ENCODE measurements around the gene MAML2. TPM values are rescaled to one million over a fixed set of nuclear protein-coding genes. Genes with fewer than 3 reads are reported as not detected.
A peak's percentile ranks its signal among the peaks of the same experiment; 100 is the strongest.

MAML2 gene
- total and polyA plus RNA-seq, 2 experiments from 2014 or later, result 4.7 to 15.3 TPM

DNA sequence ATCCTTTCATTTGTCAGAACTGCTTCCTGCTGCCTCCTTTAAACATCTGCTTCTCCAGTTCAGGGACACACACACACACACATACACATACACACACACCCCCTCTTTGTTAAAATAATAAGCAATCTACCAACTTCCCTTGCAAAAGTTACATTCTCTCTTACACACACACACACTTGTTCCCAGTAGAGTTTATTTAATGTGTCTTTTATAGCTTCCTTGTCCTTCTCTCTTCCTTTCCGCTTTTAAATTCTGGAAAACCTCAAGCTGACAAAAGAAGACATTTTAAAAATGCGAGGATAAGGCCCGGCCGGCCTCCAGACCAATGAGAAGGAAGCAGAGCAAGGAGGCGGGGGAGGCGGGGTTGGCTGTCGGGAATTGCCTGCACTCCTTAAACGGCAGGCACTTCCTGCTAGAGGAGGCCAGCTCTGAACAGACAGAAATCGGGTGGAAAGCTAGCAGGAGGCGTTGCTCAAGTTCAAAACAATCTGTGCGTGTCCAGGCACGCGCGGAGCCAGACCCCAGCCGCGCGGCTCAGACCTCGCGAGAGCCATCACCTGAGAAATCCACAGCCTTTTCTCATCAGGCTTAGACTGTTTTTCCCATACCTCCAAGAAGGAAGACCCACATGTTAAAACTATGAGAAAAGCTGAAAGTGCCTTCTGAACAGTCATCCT lies 99.9 kb downstream of the MAML2 start:
- Histone ChIP-seq H3K79me2 (peaks cover 55% of the 10 kb centered on the region), H2AFZ (peak overlapping the region; percentile 50)
- under 1% methylated on average over 19 of the region's 19 CpGs for WGBS (ENCODE audit: low lambda C conversion rate, missing lambda C conversion rate)

DNA sequence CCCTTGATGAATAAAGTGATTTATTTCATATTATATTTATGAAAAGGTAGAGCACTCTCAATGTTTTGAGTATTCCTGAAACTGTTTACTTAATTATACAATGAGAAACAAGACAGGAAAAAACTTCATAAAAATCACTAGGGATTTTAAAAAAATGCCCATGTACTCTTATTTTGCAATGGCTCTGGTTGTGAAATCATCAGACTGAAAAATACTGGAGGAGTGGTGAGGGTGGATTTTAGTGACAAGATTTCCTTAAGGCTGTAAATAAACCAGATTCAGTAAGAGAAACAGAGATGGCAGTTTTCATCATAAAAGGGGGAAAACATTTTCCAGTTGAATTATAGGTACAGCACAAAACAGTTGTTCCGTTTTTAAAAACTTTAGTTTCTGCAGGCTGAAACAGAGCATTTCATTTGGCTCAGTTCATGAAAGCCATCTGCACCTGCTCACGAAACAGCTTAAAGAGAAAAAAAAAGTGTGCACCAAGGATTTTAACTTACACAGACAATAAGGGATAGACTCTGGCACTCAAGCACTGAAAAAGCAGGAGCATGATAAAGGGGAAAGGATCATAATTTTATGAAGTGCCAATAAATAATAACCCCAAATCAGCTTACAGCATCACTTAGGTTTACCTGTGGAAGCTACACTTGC lies 100.7 kb downstream of the MAML2 start:
- H3K27ac ChIP-seq, result peak overlapping the region; percentile 91
- H2AFZ ChIP-seq, result no peak overlapping the region
- 34% methylated on average over 2 of the region's 2 CpGs for WGBS (ENCODE audit: low lambda C conversion rate, missing lambda C conversion rate)
- H3K27me3 ChIP-seq, result no peaks in the 10 kb centered on the region
- H3K4me3 ChIP-seq, result no peak overlapping the region
- peaks cover 50% of the 10 kb centered on the region for H3K79me2 ChIP-seq
- H3K9me3 ChIP-seq (ENCODE audit: low read depth), result no peaks in the 10 kb centered on the region
- no peaks in the 10 kb centered on the region for H3K9me2 ChIP-seq (replicated peaks; ENCODE audit: insufficient read depth)
- peaks cover 44% of the 10 kb centered on the region for H3K4me1 ChIP-seq (ENCODE audit: insufficient read depth)
- peak overlapping the region; percentile 68 for H3K4me2 ChIP-seq
- TF ChIP-seq EZH2phosphoT487 (IDR thresholded peaks at IDR 0.05; ENCODE audit: low read depth, severe bottlenecking, unreplicated experiment), result no peak
- TF ChIP-seq, protein P1, sequence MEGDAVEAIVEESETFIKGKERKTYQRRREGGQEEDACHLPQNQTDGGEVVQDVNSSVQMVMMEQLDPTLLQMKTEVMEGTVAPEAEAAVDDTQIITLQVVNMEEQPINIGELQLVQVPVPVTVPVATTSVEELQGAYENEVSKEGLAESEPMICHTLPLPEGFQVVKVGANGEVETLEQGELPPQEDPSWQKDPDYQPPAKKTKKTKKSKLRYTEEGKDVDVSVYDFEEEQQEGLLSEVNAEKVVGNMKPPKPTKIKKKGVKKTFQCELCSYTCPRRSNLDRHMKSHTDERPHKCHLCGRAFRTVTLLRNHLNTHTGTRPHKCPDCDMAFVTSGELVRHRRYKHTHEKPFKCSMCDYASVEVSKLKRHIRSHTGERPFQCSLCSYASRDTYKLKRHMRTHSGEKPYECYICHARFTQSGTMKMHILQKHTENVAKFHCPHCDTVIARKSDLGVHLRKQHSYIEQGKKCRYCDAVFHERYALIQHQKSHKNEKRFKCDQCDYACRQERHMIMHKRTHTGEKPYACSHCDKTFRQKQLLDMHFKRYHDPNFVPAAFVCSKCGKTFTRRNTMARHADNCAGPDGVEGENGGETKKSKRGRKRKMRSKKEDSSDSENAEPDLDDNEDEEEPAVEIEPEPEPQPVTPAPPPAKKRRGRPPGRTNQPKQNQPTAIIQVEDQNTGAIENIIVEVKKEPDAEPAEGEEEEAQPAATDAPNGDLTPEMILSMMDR (IDR thresholded peaks at IDR 0.05; ENCODE audit: poor library complexity), result no peak
- DNase-seq (ENCODE audit: low spot score), result no peak
- H3K36me3 ChIP-seq (replicated peaks; ENCODE audit: insufficient read depth, low read depth), result no peaks in the 10 kb centered on the region
- no peaks in the 10 kb centered on the region for H4K20me1 ChIP-seq (ENCODE audit: insufficient read depth, poor library complexity, severe bottlenecking)

More for the DNA sequence above, 99.9 kb downstream of the MAML2 start:
- Histone ChIP-seq H3K9me2 (replicated peaks; ENCODE audit: insufficient read depth) (no peaks in the 10 kb centered on the region), H3K27me3 (no peaks in the 10 kb centered on the region), H3K36me3 (replicated peaks; ENCODE audit: insufficient read depth, low read depth) (no peaks in the 10 kb centered on the region), H3K9me3 (ENCODE audit: low read depth) (no peaks in the 10 kb centered on the region), H3K27ac (peak overlapping the region; percentile 91), H4K20me1 (ENCODE audit: insufficient read depth, poor library complexity, severe bottlenecking) (no peaks in the 10 kb centered on the region), H3K4me2 (peak overlapping the region; percentile 71), H3K4me3 (peak overlapping the region; percentile 4), H3K4me1 (ENCODE audit: insufficient read depth) (peaks cover 36% of the 10 kb centered on the region)
- peak; percentile 96 for DNase-seq (ENCODE audit: low spot score)
- no peak for TF ChIP-seq EZH2phosphoT487 (IDR thresholded peaks at IDR 0.05; ENCODE audit: low read depth, severe bottlenecking, unreplicated experiment)
- TF ChIP-seq, protein P1 (IDR thresholded peaks at IDR 0.05; ENCODE audit: poor library complexity), result no peak
- TF ChIP-seq EZH2 (IDR thresholded peaks at IDR 0.05; ENCODE audit: borderline replicate concordance), result no peak

DNA sequence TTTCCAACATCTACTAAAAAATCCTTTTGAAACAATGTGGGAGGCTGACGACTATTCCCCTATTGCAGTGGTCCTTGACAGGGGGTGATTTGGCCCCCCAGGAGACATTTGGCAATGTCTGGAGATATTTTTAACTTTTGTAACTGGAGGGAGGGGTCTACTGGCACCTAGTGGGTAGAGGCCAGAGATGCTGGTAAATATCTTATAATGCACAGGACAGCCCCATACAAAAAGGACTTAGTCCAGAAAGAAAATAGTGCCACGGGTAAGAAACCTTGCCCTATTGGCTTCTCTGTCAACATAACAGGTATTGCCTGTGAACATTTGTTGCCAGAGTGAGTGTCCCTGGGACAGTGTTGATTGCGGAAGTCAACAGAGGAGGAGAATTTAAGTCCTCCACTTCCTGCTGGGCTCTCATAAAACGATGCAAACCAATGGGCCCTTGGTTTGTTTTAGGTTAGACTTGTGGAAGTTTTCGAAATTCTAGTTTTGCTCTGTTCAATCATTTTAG lies 101.6 kb downstream of the MAML2 start:
- Histone ChIP-seq H3K4me3 (no peak overlapping the region), H3K4me1 (ENCODE audit: insufficient read depth) (peaks cover 54% of the 10 kb centered on the region), H4K20me1 (ENCODE audit: insufficient read depth, poor library complexity, severe bottlenecking) (no peaks in the 10 kb centered on the region), H3K9me2 (replicated peaks; ENCODE audit: insufficient read depth) (no peaks in the 10 kb centered on the region), H2AFZ (no peak overlapping the region), H3K4me2 (peak overlapping the region; percentile 68), H3K36me3 (replicated peaks; ENCODE audit: insufficient read depth, low read depth) (no peaks in the 10 kb centered on the region), H3K27me3 (no peaks in the 10 kb centered on the region), H3K9me3 (ENCODE audit: low read depth) (no peaks in the 10 kb centered on the region), H3K27ac (peak overlapping the region; percentile 91), H3K79me2 (peaks cover 54% of the 10 kb centered on the region)
- 54% methylated on average over 5 of the region's 5 CpGs for WGBS (ENCODE audit: low lambda C conversion rate, missing lambda C conversion rate)
- peak; percentile 46 for DNase-seq (ENCODE audit: low spot score)
- TF ChIP-seq EZH2 (IDR thresholded peaks at IDR 0.05; ENCODE audit: borderline replicate concordance) (no peak), EZH2phosphoT487 (IDR thresholded peaks at IDR 0.05; ENCODE audit: low read depth, severe bottlenecking, unreplicated experiment) (no peak)
- TF ChIP-seq, protein P1 (IDR thresholded peaks at IDR 0.05; ENCODE audit: poor library complexity), result no peak

Data from hepatocyte (in vitro differentiated cells).